Measurements from ENCODE around the gene WDR36. TPM values are rescaled to one million over a fixed set of nuclear protein-coding genes. Genes with fewer than 3 reads are reported as not detected.

The WDR36 gene
- total RNA-seq, 4 donors from 2014 or later: 18.7 to 30.7 (median 25.0) TPM

DNA sequence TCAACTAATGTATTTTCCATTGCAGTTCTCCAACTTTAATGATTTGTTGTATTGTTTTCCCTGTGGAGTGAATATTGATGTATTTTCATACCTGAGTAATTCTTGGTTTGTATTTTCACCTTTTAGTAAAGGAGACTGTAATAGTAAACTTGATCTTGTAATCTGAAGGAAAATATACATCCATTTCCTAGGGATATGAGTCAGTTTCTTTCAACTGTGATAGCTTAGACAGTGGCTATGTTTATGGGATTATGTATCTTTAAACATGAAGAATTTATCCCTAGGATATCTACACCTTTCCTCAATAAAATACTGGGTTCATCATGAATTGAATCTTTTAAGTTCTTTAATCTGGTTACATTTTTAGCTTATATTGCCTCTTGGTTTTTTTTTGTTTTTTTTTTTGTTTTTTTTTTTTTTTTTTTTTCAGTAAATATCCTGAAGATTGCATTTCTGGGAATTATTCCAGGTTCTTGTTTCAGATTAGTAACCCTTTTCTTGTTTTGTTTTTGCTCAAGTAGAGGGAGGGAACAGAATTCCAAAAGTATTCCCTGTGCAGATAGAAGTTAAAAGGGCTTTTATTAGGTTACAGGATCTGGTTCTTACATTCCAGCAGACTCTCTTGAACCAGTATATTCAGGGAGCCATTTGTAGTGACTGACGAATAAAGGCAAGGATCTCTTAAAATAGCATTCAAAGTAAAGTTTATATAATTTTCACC is 7.1 kb downstream of the WDR36 start:
- H3K9me3 ChIP-seq: no peaks in the 10 kb centered on the region
- WGBS, 2 donors (ENCODE audit: low coverage in 1 of 2): 56 to 68% methylated on average over 1 of the region's 1 CpG
- peaks cover 0 to 16% (median 4%) of the 10 kb centered on the region in 3 donors for H3K4me1 ChIP-seq
- H3K27ac ChIP-seq: no peak overlapping the region
- ATAC-seq: no peak
- no peak overlapping the region for H3K4me3 ChIP-seq
- no peaks in the 10 kb centered on the region for H3K27me3 ChIP-seq
- TF ChIP-seq POLR2AphosphoS5 (IDR thresholded peaks at IDR 0.05) (no peak), EP300 (IDR thresholded peaks at IDR 0.05) (no peak), POLR2A (IDR thresholded peaks at IDR 0.05) (no peak)
- TF ChIP-seq, protein P1, sequence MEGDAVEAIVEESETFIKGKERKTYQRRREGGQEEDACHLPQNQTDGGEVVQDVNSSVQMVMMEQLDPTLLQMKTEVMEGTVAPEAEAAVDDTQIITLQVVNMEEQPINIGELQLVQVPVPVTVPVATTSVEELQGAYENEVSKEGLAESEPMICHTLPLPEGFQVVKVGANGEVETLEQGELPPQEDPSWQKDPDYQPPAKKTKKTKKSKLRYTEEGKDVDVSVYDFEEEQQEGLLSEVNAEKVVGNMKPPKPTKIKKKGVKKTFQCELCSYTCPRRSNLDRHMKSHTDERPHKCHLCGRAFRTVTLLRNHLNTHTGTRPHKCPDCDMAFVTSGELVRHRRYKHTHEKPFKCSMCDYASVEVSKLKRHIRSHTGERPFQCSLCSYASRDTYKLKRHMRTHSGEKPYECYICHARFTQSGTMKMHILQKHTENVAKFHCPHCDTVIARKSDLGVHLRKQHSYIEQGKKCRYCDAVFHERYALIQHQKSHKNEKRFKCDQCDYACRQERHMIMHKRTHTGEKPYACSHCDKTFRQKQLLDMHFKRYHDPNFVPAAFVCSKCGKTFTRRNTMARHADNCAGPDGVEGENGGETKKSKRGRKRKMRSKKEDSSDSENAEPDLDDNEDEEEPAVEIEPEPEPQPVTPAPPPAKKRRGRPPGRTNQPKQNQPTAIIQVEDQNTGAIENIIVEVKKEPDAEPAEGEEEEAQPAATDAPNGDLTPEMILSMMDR (IDR thresholded peaks at IDR 0.05): no peak
- H3K36me3 ChIP-seq: peaks cover 3 to 90% of the 10 kb centered on the region in 2 donors

DNA sequence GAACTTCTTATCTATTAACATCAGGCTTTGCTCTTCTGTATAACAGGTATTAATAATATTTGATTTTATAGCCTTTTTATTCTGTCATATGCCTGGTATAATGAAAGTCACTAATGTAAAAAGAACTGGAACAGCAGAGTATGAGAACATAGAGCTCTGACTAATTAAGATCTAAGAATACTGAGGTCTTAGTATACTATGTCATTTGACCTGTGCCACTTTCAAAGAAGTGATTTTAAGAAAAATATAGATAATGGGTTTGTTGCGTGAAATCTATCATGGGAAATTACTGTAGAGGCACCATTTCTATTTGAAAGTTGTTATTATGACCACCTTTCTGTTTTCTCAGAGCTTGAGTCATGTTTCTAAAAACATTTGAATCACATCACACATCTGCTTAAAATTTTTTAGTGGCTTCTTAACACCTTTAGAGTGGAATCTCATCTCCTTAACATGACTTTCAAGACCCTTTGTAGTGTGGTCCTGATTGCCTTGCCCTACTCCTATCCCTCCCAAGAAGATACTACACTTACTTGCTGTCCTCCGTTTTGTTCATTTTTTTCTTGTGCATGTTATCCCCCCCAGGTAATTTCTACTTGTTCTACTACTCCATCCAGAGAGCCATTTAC is 14.3 kb downstream of the WDR36 start:
- no peak overlapping the region for H3K27ac ChIP-seq
- TF ChIP-seq EP300 (IDR thresholded peaks at IDR 0.05) (no peak), POLR2A (IDR thresholded peaks at IDR 0.05) (no peak), POLR2AphosphoS5 (IDR thresholded peaks at IDR 0.05) (no peak)
- TF ChIP-seq, protein P1 (IDR thresholded peaks at IDR 0.05): no peak
- WGBS, 2 donors (ENCODE audit: low coverage in 1 of 2): 85 to 95% methylated on average over 2 of the region's 2 CpGs
- H3K4me3 ChIP-seq: no peak overlapping the region
- no peaks in the 10 kb centered on the region for H3K9me3 ChIP-seq
- ATAC-seq: no peak
- no peaks in the 10 kb centered on the region for H3K4me1 ChIP-seq
- H3K36me3 ChIP-seq: peaks cover 15 to 100% of the 10 kb centered on the region in 2 donors
- no peaks in the 10 kb centered on the region for H3K27me3 ChIP-seq

DNA sequence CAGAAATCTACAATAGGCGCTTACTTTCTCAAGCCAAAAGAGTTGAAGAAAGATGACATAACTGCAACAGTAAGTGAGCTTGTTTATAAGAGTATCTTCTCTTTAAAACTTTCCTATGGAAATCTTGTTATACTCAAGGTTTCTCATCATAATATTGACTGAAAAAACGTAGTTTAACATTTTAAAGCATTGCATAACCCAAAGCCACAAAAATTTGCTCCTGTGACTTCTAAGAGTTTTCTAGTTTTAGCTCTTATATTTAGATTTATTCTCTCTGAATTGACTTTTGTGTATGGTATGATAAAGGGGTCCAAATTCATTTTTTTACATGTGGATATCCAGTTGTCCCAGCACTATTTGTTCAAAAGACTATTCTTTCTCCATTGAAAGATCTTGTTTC is 15.2 kb downstream of the WDR36 start:
- no peaks in the 10 kb centered on the region for H3K9me3 ChIP-seq
- ATAC-seq: no peak
- peaks cover 12 to 100% of the 10 kb centered on the region in 2 donors for H3K36me3 ChIP-seq
- H3K4me3 ChIP-seq: no peak overlapping the region
- TF ChIP-seq, protein P1 (IDR thresholded peaks at IDR 0.05): no peak
- no peak for TF ChIP-seq POLR2AphosphoS5 (IDR thresholded peaks at IDR 0.05)
- TF ChIP-seq EP300 (IDR thresholded peaks at IDR 0.05): no peak
- TF ChIP-seq POLR2A (IDR thresholded peaks at IDR 0.05): no peak
- WGBS, 2 donors (ENCODE audit: low coverage in 1 of 2): 85 to 88% methylated on average over 2 of the region's 2 CpGs
- H3K4me1 ChIP-seq: no peaks in the 10 kb centered on the region
- H3K27me3 ChIP-seq: no peaks in the 10 kb centered on the region
- no peak overlapping the region for H3K27ac ChIP-seq

GRCh38 chr5:111111956-111112355 is 19.8 kb downstream of the WDR36 start:
- Histone ChIP-seq H3K4me3 (no peak overlapping the region), H3K9me3 (no peaks in the 10 kb centered on the region), H3K36me3 (peaks cover 0 to 74% of the 10 kb centered on the region in 2 donors), H3K27ac (no peak overlapping the region), H3K4me1 (no peaks in the 10 kb centered on the region), H3K27me3 (no peaks in the 10 kb centered on the region)
- peak; percentile 46 for ATAC-seq
- WGBS, 2 donors (ENCODE audit: low coverage in 1 of 2): 67 to 72% methylated on average over 1 to 3 of the region's 3 CpGs
- TF ChIP-seq POLR2AphosphoS5 (IDR thresholded peaks at IDR 0.05): no peak
- no peak for TF ChIP-seq EP300 (IDR thresholded peaks at IDR 0.05)
- TF ChIP-seq, protein P1 (IDR thresholded peaks at IDR 0.05): no peak
- TF ChIP-seq POLR2A (IDR thresholded peaks at IDR 0.05): no peak

- H3K27ac ChIP-seq: no peak overlapping the region
- no peak for TF ChIP-seq POLR2AphosphoS5 (IDR thresholded peaks at IDR 0.05)
- TF ChIP-seq EP300 (IDR thresholded peaks at IDR 0.05): no peak
- TF ChIP-seq, protein P1 (IDR thresholded peaks at IDR 0.05): no peak
- no peak for TF ChIP-seq POLR2A (IDR thresholded peaks at IDR 0.05)
- no peak overlapping the region for H3K4me3 ChIP-seq
- peaks cover 0 to 72% of the 10 kb centered on the region in 2 donors for H3K36me3 ChIP-seq
- no peaks in the 10 kb centered on the region for H3K27me3 ChIP-seq
- H3K9me3 ChIP-seq: no peaks in the 10 kb centered on the region
- no peaks in the 10 kb centered on the region for H3K4me1 ChIP-seq
- WGBS, 2 donors (ENCODE audit: low coverage in 1 of 2): 90 to 94% methylated on average over 2 to 3 of the region's 3 CpGs
- no peak for ATAC-seq
Observed at GRCh38 chr5:111113678-111114077, 21.5 kb downstream of the WDR36 start.

Data from gastroesophageal sphincter (tissue), 4 donors.